K562 (cell line): ENCODE measurements around the gene HIPK1.

Experiments
- MTA3 ChIP-seq: fragments of 450-650 bp; formaldehyde crosslinking; IDR thresholded peaks from 2 replicates; pipeline ENCODE4 v1.6.1; 2017; ENCODE audit warnings: mild to moderate bottlenecking, borderline replicate concordance
- NFRKB ChIP-seq: fragments of 450-650 bp; IDR thresholded peaks from 2 replicates; pipeline ENCODE4 v1.6.1; 2016; ENCODE audit warnings: low read depth
- POLR2A ChIP-seq: fragments of 450-650 bp; conservative IDR thresholded peaks from 2 replicates; pipeline ENCODE4 v1.6.1; 2016
- POLR2AphosphoS2 ChIP-seq: IDR thresholded peaks from 2 replicates; pipeline ENCODE4 v1.6.1; 2012; ENCODE audit warnings: low read length, improper control_type of control experiment
- TAF1 ChIP-seq: IDR thresholded peaks from 2 replicates; pipeline ENCODE4 v1.6.1; 2011; ENCODE audit warnings: mild to moderate bottlenecking, low read length, moderate library complexity; ENCODE audit not compliant: insufficient read depth, control insufficient read depth, severe bottlenecking; ENCODE audit errors: extremely low read depth
- ZBTB1 ChIP-seq: sonication (generic); formaldehyde crosslinking; IDR thresholded peaks from 2 replicates; pipeline ENCODE4 v1.8.1; 2023; ENCODE audit warnings: missing genetic modification reagents, low read depth, mild to moderate bottlenecking, borderline replicate concordance
- ZBTB26 ChIP-seq: fragments of 450-650 bp; formaldehyde crosslinking; IDR thresholded peaks from 2 replicates; pipeline ENCODE4 v1.4.0; 2022; ENCODE audit warnings: missing genetic modification characterization
- ZBTB8A ChIP-seq: fragments of 450-650 bp; IDR thresholded peaks from 2 replicates; pipeline ENCODE4 v1.6.1; 2018; ENCODE audit warnings: mild to moderate bottlenecking, moderate library complexity; ENCODE audit not compliant: partially characterized antibody
- ZFP30 ChIP-seq: fragments of 250-450 bp; sonication (Bioruptor Pico); IDR thresholded peaks from 2 replicates; pipeline ENCODE4 v1.8.0; 2022; ENCODE audit warnings: moderate library complexity, mild to moderate bottlenecking, inconsistent platforms, borderline replicate concordance
- ZKSCAN1 ChIP-seq: fragments of 150-350 bp; IDR thresholded peaks from 2 replicates; pipeline ENCODE4 v1.6.1; 2016; ENCODE audit warnings: low read depth, low read length
- ZNF589 ChIP-seq: fragments of 200-800 bp; sonication (Bioruptor generic); IDR thresholded peaks from 2 replicates; pipeline ENCODE4 v1.6.1; 2016; ENCODE audit warnings: low read depth, missing genetic modification characterization, missing compliant biosample characterization
- TF ChIP-seq, protein P1 (sequence below): fragments of 450-650 bp; formaldehyde crosslinking; IDR thresholded peaks from 2 replicates; pipeline ENCODE4 v1.4.0; 2022; ENCODE audit warnings: missing genetic modification characterization
- TF ChIP-seq, protein P2 (sequence below), 3 experiments: IDR thresholded peaks in 2 of 3; conservative IDR thresholded peaks in 1 of 3; 2 replicates each; pipeline ENCODE4 v1.5.1; 2011 to 2012; ENCODE audit warnings: low read length in 3 of 3, mild to moderate bottlenecking in 3 of 3, control low read depth in 2 of 3, improper control_type of control experiment in 1 of 3, inconsistent platforms in 1 of 3, low read depth in 1 of 3, mixed read lengths in 1 of 3, moderate library complexity in 1 of 3; ENCODE audit not compliant: insufficient read depth in 2 of 3

DNA sequence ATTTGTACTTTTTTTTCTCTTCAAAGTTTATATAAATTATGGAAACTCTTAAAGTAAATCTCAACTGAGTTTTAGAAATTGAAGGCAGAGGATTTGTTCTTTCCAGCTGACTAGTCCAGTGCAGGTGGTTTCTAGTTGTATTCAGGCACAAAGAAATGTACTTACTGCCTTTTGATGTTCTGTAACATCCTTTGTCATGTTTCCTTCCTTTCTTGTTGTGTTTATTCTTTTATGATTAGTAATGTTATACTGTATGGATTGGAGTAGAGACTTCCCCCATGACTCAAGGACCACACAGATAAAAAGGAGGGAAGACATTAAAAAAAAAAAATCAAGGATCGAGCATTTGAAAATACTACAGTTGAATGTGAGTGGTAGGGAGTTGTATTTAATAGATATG is 8.0 kb downstream of the HIPK1 start:
- TF ChIP-seq, protein P1, sequence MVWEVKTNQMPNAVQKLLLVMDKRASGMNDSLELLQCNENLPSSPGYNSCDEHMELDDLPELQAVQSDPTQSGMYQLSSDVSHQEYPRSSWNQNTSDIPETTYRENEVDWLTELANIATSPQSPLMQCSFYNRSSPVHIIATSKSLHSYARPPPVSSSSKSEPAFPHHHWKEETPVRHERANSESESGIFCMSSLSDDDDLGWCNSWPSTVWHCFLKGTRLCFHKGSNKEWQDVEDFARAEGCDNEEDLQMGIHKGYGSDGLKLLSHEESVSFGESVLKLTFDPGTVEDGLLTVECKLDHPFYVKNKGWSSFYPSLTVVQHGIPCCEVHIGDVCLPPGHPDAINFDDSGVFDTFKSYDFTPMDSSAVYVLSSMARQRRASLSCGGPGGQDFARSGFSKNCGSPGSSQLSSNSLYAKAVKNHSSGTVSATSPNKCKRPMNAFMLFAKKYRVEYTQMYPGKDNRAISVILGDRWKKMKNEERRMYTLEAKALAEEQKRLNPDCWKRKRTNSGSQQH: no peak
- TF ChIP-seq ZBTB1 (CRISPR knock-in tag): no peak
- TF ChIP-seq POLR2A: no peak
- TF ChIP-seq, protein P2, sequence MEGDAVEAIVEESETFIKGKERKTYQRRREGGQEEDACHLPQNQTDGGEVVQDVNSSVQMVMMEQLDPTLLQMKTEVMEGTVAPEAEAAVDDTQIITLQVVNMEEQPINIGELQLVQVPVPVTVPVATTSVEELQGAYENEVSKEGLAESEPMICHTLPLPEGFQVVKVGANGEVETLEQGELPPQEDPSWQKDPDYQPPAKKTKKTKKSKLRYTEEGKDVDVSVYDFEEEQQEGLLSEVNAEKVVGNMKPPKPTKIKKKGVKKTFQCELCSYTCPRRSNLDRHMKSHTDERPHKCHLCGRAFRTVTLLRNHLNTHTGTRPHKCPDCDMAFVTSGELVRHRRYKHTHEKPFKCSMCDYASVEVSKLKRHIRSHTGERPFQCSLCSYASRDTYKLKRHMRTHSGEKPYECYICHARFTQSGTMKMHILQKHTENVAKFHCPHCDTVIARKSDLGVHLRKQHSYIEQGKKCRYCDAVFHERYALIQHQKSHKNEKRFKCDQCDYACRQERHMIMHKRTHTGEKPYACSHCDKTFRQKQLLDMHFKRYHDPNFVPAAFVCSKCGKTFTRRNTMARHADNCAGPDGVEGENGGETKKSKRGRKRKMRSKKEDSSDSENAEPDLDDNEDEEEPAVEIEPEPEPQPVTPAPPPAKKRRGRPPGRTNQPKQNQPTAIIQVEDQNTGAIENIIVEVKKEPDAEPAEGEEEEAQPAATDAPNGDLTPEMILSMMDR (IDR thresholded peaks at IDR 0.05 in 2 of 3, conservative IDR thresholded peaks at IDR 0.05 in 1 of 3; ENCODE audit: insufficient read depth in 2 of 3, low read depth in 1 of 3, low read length in 3 of 3): no peak
- no peak for TF ChIP-seq POLR2AphosphoS2
- TF ChIP-seq ZFP30: no peak
- TF ChIP-seq MTA3: no peak
- TF ChIP-seq ZBTB8A: no peak
- TF ChIP-seq ZNF589 (CRISPR knock-in tag): no peak
- TF ChIP-seq NFRKB: no peak
- no peak for TF ChIP-seq TAF1
- no peak for TF ChIP-seq ZBTB26
- no peak for TF ChIP-seq ZKSCAN1
